Heart left ventricle (tissue), 16 donors: ENCODE measurements around the gene STYXL1. TPM values are rescaled to one million over a fixed set of nuclear protein-coding genes. Genes with fewer than 3 reads are reported as not detected.
"Not testable (repeated sequence)": the region's sequence is repeated elsewhere in the genome, so short reads cannot be mapped to it uniquely, and the experiment has no call there.

Experiments
- ATAC-seq, 4 donors: fragments of 200-7000 bp; cut with Tn5 transposase; one replicate each; pipeline ENCODE4 v1.9.1; 2020 to 2022; ENCODE audit warnings: moderate library complexity in 4 of 4, mild to moderate bottlenecking in 3 of 4, moderate number of reproducible peaks in 1 of 4
- DNase-seq, 5 donors: peaks; one replicate each; pipeline ENCODE4 v3.0.0-alpha.2; 2020
- H3K27ac ChIP-seq, 12 donors: fragments of 200-600 bp; sonication (generic) in 4 of 12; one replicate each; pipeline versions ENCODE4 v1.5.0 to v1.8.0; 2016 to 2022; ENCODE audit warnings: mild to moderate bottlenecking in 2 of 12
- H3K27me3 ChIP-seq, 9 donors: fragments of 200-600 bp; sonication (generic) in 2 of 9; one replicate each; pipeline versions ENCODE4 v1.5.1 to v1.8.0; 2016 to 2022; ENCODE audit warnings: mild to moderate bottlenecking in 3 of 9
- H3K36me3 ChIP-seq, 9 donors: fragments of 200-600 bp; sonication (generic) in 2 of 9; one replicate each; pipeline versions ENCODE4 v1.5.0 to v1.8.0; 2018 to 2022; ENCODE audit warnings: mild to moderate bottlenecking in 2 of 9
- H3K4me1 ChIP-seq, 12 donors: fragments of 200-600 bp; sonication (generic) in 4 of 12; one replicate each; pipeline versions ENCODE4 v1.5.0 to v1.8.0; 2016 to 2022; ENCODE audit warnings: mild to moderate bottlenecking in 3 of 12
- H3K4me3 ChIP-seq, 12 donors: fragments of 200-600 bp; sonication (generic) in 4 of 12; one replicate each; pipeline versions ENCODE4 v1.5.0 to v1.8.0; 2017 to 2022; ENCODE audit warnings: mild to moderate bottlenecking in 9 of 12, moderate library complexity in 4 of 12
- H3K9me3 ChIP-seq, 12 donors: fragments of 200-600 bp; sonication (generic) in 4 of 12; one replicate each; pipeline versions ENCODE4 v1.5.0 to v1.8.0; 2016 to 2022; ENCODE audit warnings: mild to moderate bottlenecking in 1 of 12
- POLR2A ChIP-seq, 2 donors: fragments of 450-650 bp; IDR thresholded peaks; one replicate each; pipeline ENCODE4 v1.6.1; 2017; ENCODE audit warnings: antibody characterized with exemption in 2 of 2, mild to moderate bottlenecking in 2 of 2, moderate library complexity in 2 of 2
- WGBS, 4 donors: extraction: QIAGEN DNeasy Blood & Tissue Kit in 2 of 4; methylation state at CpG; one replicate each; pipeline versions ENCODE4 v1.1.5 to v1.1.7; 2013 to 2018; 5-methylcytosine and 5-hydroxymethylcytosine counted together
- intact Hi-C, 10 donors: fragments of 100-400 bp; cut with DNase I; formaldehyde crosslinking; loops; one replicate each; pipeline versions ENCODE4 v1.11.1 to v1.14.2; 2022
- long read RNA-seq, 3 donors: library from polyadenylated mRNA; unstranded; transcript quantifications; one replicate each; pipeline ENCODE4 v2.0.0, GENCODE V29; 2020 to 2021
- polyA plus RNA-seq, 2 donors: library from polyadenylated mRNA; stranded (reverse); fragments of 200-250 nt; gene quantifications; one replicate each; pipeline ENCODE4 v1.2.3, GENCODE V29; 2013
- total RNA-seq, 9 donors: library from RNA; depleted of rRNA in 2 of 9; stranded (reverse); fragments of >200 nt in 2 of 9; fragmentation: NEBNext Ultra II Directional in 3 of 9; extraction: Animal tissue kit (Norgen Biotek cat#: 25700) in 3 of 9; gene quantifications; one replicate each; pipeline versions ENCODE4 v1.1.0 to v1.2.4, GENCODE V29; 2016 to 2023
- TF ChIP-seq, protein P1 (sequence below), 12 donors: fragments of 200-600 bp; sonication (generic) in 4 of 12; IDR thresholded peaks; one replicate each; pipeline versions ENCODE4 v1.5.0 to v1.8.0; 2018 to 2022; ENCODE audit warnings: antibody characterized with exemption in 12 of 12, mild to moderate bottlenecking in 5 of 12
- donor health status: ischemic (EF 13 %, LVEDD 7.1; RV severe dilation, severe dysfunction).
- donor health status: healthy with polysubstance abuse.
- donor health status: DM: no; HTN: yes; CAD: no.
- donor health status: DM: no; HTN: no; CAD: no.
- donor health status: ischemic (EF 25% LVEDD 6.9; RV normal size, moderate dysfunction).
- donor health status: ischemic (EF 25% LVEDD 5.7; RV mildly dilated, moderate dysfunction).
- donor health status: healthy.
- donor health status: DM: yes; HTN: yes; CAD: no.
- donor health status: ischemic (EF 35%, LVEDD 5.7; RV mildly dilated, moderate dysfunction).
- donor health status: nonischemic (EF 11% LVEDD 7.7; RV severe dilation, severe dysfunction).
- donor health status: DM: yes; HTN: yes; CAD: no.
- donor health status: PGD.
- donor health status: ischemic (EF 29% LVEDD 5.4; RV normal size, mild dysfunction).
- donor health status: nonischemic (EF 23%, LVEDD 6.1; RV moderate dilation, normal function).

The STYXL1 gene, protein sequence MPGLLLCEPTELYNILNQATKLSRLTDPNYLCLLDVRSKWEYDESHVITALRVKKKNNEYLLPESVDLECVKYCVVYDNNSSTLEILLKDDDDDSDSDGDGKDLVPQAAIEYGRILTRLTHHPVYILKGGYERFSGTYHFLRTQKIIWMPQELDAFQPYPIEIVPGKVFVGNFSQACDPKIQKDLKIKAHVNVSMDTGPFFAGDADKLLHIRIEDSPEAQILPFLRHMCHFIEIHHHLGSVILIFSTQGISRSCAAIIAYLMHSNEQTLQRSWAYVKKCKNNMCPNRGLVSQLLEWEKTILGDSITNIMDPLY
- total RNA-seq (10 to 100 TPM in 8 of 9 donors, 1 to 10 TPM in 1; 7.9 to 26.8 (median 16.1) TPM), polyA plus RNA-seq (10 to 100 TPM; 43.1 to 44.3 TPM)
- long read RNA-seq, donor 1, partial matches to known transcripts = 0 of 13 reads
- long read RNA-seq, donor 1, other reads (novel, unspliced or antisense) = 9 of 13 reads
- long read RNA-seq, donor 2, transcript STYXL1-206 (9 exons, 1,147 nt) = major isoform, 8 of 24 reads
- long read RNA-seq, donor 2, partial matches to known transcripts = 0 of 24 reads
- long read RNA-seq, donor 2, other reads (novel, unspliced or antisense) = 16 of 24 reads
- long read RNA-seq, donor 3, partial matches to known transcripts = 0 of 9 reads
- long read RNA-seq, donor 3, other reads (novel, unspliced or antisense) = 7 of 9 reads

DNA sequence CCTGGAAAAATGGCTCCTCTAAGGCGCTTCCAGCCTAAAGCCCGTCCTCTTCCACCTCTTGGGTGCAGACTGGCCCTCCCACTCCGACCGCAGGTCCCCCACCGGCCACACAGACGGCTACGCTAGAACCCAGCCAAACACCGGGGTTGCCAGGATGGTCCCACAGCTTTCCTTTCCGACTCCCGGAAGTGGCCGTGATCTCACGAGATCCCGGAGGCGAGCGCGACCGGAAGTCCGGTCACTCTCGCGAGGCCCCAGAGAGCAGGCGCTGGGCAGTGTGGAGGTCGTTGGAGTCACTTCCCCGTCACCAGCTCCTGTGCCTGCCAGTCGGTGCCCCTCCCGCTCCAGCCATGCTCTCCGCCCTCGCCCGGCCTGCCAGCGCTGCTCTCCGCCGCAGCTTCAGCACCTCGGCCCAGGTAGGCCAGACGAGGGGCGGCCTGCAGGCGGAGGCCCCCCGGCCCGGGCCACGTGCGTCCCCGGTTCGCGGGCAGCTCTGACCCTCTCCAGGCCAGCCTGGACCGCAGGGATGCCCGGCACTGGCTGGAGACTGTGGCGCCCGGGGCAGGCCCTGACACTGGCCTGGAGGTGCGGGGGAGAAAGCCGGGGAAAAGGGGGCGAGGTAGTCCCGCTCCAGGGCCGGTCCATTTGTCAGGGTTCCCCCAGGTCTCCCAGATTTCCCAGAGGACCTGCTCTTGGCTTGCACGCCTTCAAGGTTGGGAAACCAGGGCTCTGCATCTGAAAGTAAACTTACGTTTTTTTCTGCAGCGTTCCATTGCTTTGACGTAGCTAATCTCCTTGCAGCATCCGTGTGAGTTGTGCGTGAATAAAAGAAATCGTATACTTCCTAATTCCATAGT lies at the start of gene STYXL1, which contains the start of gene MDH2:
STYXL1 (minus strand) TSS at position 190 of the 857 bp plus-strand sequence. CDS start 17,477 bp downstream, outside the sequence.
MDH2 (plus strand) TSS at position 296 of the 857 bp plus-strand sequence; CDS start at position 351, 55 bp downstream.
- Histone ChIP-seq H3K4me1 (peaks cover 0 to 59% (median 29%) of the 10 kb centered on the region in 12 donors), H3K9me3 (no peaks in the 10 kb centered on the region), H3K27me3 (no peaks in the 10 kb centered on the region), H3K27ac (peak within 1 kb of the TSS; percentile 80 to 98 (median 94)), H3K4me3 (peak within 1 kb of the TSS; percentile 68 to 100 (median 90)), H3K36me3 (peaks cover 0 to 13% (median 7%) of the 10 kb centered on the region in 9 donors)
- DNase-seq (peak; percentile 95 to 98 (median 96)), ATAC-seq (peak; percentile 96 to 98 (median 98))
- intact Hi-C loops = loop anchor here in 2 of 10 donors (5.0 to 10.0 kb wide), 2 partner anchors 56 to 87 kb away; partner anchors contain the start of gene TMEM120A (in 1 of the 2)
- peak; percentile 12 to 83 for TF ChIP-seq POLR2A (IDR thresholded peaks at IDR 0.05)
- TF ChIP-seq, protein P1, sequence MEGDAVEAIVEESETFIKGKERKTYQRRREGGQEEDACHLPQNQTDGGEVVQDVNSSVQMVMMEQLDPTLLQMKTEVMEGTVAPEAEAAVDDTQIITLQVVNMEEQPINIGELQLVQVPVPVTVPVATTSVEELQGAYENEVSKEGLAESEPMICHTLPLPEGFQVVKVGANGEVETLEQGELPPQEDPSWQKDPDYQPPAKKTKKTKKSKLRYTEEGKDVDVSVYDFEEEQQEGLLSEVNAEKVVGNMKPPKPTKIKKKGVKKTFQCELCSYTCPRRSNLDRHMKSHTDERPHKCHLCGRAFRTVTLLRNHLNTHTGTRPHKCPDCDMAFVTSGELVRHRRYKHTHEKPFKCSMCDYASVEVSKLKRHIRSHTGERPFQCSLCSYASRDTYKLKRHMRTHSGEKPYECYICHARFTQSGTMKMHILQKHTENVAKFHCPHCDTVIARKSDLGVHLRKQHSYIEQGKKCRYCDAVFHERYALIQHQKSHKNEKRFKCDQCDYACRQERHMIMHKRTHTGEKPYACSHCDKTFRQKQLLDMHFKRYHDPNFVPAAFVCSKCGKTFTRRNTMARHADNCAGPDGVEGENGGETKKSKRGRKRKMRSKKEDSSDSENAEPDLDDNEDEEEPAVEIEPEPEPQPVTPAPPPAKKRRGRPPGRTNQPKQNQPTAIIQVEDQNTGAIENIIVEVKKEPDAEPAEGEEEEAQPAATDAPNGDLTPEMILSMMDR (IDR thresholded peaks at IDR 0.05) = no peak
- WGBS, 4 donors = 0 to 1% (median 0%) methylated on average over 37 to 58 of the region's 58 CpGs

DNA sequence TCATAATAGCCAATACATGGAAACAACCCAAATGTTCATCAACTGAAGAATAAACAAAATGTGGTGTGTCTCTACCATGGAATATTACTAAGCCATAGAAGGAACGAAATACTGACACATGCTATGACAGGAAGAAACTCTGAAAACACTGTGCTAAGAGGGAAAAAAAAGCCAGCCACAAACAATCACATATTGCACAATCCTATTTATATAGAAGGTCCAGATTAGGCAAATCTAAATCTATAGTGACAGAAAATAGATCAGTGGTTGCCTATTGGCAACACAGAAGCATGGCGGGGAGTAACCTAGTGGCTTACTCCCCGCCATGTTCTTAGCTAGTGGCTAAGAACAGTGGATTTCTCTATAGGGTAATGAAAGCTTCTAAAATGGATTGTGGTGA lies 48.1 kb upstream of the STYXL1 start:
- Histone ChIP-seq H3K27ac (no peak overlapping the region), H3K36me3 (no peaks in the 10 kb centered on the region), H3K4me1 (no peaks in the 10 kb centered on the region), H3K4me3 (no peak overlapping the region), H3K9me3 (no peaks in the 10 kb centered on the region), H3K27me3 (peaks cover 0 to 4% (median 0%) of the 10 kb centered on the region in 9 donors)
- intact Hi-C loops = no loop called here
- WGBS, 4 donors = 77 to 94% (median 83%) methylated on average over 3 of the region's 3 CpGs
- DNase-seq (no peak), ATAC-seq (no peak)
- no peak for TF ChIP-seq POLR2A (IDR thresholded peaks at IDR 0.05)
- TF ChIP-seq, protein P1 (IDR thresholded peaks at IDR 0.05) = no peak

DNA sequence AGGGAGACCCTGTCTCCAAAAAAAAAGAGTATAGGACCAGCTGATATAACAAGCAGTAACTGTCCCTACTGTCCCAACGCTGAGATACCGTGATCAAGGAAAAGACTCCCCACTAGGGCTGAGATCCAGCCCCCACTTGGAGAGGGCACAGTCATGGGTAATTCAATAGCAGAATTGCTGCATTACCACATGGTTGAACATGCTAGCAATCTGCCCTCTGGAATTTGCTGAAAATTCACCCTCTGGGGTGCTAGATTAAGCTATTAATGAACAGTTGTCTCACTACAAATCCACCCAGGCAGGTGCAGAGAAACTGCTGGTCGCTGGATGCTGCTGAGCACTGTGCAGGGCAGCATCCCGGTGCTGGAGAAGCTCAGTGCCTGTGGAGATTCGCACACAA lies 46.5 kb upstream of the STYXL1 start:
- 87 to 89% (median 88%) methylated on average over 5 of the region's 5 CpGs for WGBS, 4 donors
- H3K9me3 ChIP-seq, H3K36me3 ChIP-seq, H3K27ac ChIP-seq, intact Hi-C loops, DNase-seq, ATAC-seq, H3K4me3 ChIP-seq, H3K4me1 ChIP-seq, H3K27me3 ChIP-seq: not testable (repeated sequence)

DNA sequence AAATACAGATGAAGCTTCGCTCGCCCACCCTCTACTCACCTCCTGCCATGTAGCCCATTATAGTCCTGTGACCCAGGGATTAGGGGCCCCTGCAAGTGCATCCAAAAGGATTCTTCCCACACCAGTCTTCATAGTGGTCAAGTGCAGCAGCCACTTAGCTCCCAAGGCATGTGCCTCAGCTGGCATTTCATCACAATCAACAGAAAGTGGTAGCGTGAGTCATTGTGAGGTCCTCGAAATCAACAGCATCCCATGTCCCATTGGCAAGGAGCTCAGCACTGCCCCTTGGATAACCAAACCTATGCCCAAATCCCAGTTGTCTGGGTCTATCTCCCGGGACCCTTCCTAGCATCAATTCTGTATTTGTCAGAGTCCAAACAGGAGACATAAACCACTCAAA lies 45.7 kb upstream of the STYXL1 start:
- ATAC-seq, intact Hi-C loops, H3K36me3 ChIP-seq, DNase-seq, H3K4me3 ChIP-seq, H3K4me1 ChIP-seq, H3K9me3 ChIP-seq, H3K27ac ChIP-seq, H3K27me3 ChIP-seq: not testable (repeated sequence)
- 81 to 93% (median 86%) methylated on average over 5 of the region's 5 CpGs for WGBS, 4 donors
